Measurements from ENCODE around the gene CDRT4. TPM values are rescaled to one million over a fixed set of nuclear protein-coding genes. Genes with fewer than 3 reads are reported as not detected.

The CDRT4 gene
- total RNA-seq, 2 donors from 2014 or later = 12.8 to 16.2 TPM

DNA sequence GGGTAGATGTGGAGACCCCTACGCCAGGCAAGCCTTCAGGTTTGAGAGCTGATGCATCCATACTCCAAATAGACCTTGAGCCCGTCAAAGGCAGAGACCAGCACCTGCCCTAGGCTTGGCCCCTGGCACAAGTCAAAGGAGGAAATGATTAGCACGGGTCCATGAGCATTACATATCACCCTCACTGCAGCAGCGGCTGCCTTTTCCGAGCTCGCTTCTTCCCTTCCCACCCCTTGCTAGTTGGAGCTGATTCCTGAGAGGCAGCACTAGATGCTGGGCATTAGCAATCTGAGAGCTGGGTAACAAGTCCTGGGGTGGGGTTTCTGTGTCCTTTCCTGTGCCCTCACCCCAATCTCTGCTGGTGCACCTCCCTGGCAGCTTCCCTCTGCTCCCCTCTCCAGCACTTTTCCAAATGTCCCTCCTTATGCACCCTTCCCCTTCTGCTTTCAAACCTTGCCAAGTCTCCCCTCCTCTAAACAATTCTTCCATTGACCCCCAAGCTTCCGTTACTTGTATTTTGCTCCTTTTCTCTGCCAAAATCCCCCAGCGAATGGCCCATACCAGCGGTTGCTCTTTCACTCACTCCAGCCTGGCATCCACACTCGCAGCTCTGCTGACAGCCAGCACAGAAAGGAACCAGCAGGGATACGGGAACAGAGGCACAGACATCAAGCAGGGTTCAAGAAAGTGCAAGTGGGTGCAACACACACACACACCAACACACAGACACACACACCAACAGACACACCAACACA is 3.0 kb downstream of the CDRT4 start:
- H3K9me3 Mint-ChIP-seq = peaks cover 0 to 4% of the 10 kb centered on the region in 2 donors
- H3K4me1 Mint-ChIP-seq (ENCODE audit: low read depth) = no peaks in the 10 kb centered on the region
- no peak overlapping the region for H3K4me3 Mint-ChIP-seq
- no peak for DNase-seq
- peaks cover 0 to 2% of the 10 kb centered on the region in 2 donors for H3K36me3 Mint-ChIP-seq (ENCODE audit: insufficient read depth in 2 of 2)
- no peak overlapping the region for H3K27ac Mint-ChIP-seq
- ATAC-seq (replicated peaks in 1 of 2) = no peak
- H3K27me3 Mint-ChIP-seq (ENCODE audit: low read depth) = no peaks in the 10 kb centered on the region

GRCh38 chr17:15462976-15463772 is 4.2 kb downstream of the CDRT4 start:
- Mint-ChIP-seq H3K4me1 (ENCODE audit: low read depth) (no peaks in the 10 kb centered on the region), H3K9me3 (peaks cover 0 to 4% of the 10 kb centered on the region in 2 donors), H3K27ac (no peak overlapping the region), H3K27me3 (ENCODE audit: low read depth) (no peaks in the 10 kb centered on the region), H3K4me3 (no peak overlapping the region), H3K36me3 (ENCODE audit: insufficient read depth in 2 of 2) (peaks cover 0 to 2% of the 10 kb centered on the region in 2 donors)
- ATAC-seq (replicated peaks in 1 of 2) (no peak), DNase-seq (no peak)

GRCh38 chr17:15457723-15458094 is 9.7 kb downstream of the CDRT4 start:
- H3K4me1 Mint-ChIP-seq (ENCODE audit: low read depth) = no peaks in the 10 kb centered on the region

DNA sequence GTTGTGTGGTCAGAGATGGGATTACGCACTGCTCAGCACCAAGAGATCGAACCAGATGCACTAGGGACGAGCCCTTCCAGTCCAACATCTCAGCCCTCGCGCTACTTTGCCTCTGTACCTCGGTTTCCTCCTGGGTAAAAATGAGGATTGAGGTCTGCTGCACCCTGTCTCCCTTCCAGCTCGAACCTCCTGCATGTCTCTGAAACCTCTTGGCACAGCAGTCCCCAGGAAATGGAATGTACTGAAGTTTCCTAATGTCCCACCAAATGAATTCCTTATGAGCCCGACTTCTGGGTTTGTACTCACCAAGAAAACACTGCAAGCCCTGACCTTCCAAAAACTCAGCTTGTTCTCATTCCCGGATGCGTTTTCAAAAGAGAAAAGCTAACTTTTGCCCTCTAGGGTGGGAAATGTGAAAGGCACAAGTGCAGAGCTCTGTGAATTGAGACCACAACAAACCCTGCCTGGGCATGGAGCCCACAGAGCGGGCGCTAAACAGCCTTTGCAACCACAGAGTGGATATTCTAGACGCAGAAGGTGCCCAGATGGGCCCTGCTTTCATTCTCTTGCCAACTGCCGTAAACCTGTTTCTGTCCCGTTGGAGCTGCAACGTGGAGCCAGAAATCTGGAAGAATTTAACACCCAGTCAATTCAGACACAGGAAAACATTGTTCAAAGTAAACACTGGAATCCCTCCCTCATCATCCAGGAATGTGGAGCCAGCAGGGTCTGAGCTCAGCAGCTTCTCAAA is 10.3 kb downstream of the CDRT4 start:
- H3K4me3 Mint-ChIP-seq = no peak overlapping the region
- no peak for ATAC-seq (replicated peaks in 1 of 2)
- peaks cover 7 to 10% of the 10 kb centered on the region in 2 donors for H3K36me3 Mint-ChIP-seq (ENCODE audit: insufficient read depth in 2 of 2)
- H3K27me3 Mint-ChIP-seq (ENCODE audit: low read depth) = no peaks in the 10 kb centered on the region
- peaks cover 2 to 9% of the 10 kb centered on the region in 2 donors for H3K9me3 Mint-ChIP-seq
- DNase-seq = no peak
- H3K4me1 Mint-ChIP-seq (ENCODE audit: low read depth) = no peaks in the 10 kb centered on the region
- H3K27ac Mint-ChIP-seq = no peak overlapping the region

More at GRCh38 chr17:15457723-15458094, 9.7 kb downstream of the CDRT4 start:
- Mint-ChIP-seq H3K4me3 (no peak overlapping the region), H3K27ac (no peak overlapping the region), H3K27me3 (ENCODE audit: low read depth) (no peaks in the 10 kb centered on the region), H3K36me3 (ENCODE audit: insufficient read depth in 2 of 2) (peaks cover 7 to 10% of the 10 kb centered on the region in 2 donors), H3K9me3 (peaks cover 6 to 9% of the 10 kb centered on the region in 2 donors)
- ATAC-seq (replicated peaks in 1 of 2) = no peak
- DNase-seq = no peak

DNA sequence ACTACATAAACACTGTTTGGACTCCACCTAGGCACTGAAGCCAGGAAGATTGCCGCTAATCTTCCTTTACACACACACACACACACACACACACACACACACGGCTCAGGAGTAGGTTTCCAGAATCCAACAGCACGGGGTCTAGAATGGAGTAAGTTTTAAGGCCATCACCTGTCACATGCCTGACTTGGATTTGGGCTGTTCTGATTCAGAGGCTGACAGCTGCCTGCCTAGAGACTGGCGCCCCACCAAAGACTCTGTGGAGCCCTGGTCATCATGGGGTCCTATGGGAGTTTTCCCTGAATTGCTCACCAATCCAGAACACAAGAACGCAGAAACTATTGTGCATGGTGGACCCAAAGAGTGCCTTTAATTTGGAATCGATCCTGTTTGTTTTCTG is 10.9 kb downstream of the CDRT4 start:
- H3K36me3 Mint-ChIP-seq (ENCODE audit: insufficient read depth in 2 of 2) = peaks cover 7 to 10% of the 10 kb centered on the region in 2 donors
- no peak overlapping the region for H3K4me3 Mint-ChIP-seq
- DNase-seq (no peak), ATAC-seq (replicated peaks in 1 of 2) (no peak)
- no peaks in the 10 kb centered on the region for H3K4me1 Mint-ChIP-seq (ENCODE audit: low read depth)
- H3K27me3 Mint-ChIP-seq (ENCODE audit: low read depth) = no peaks in the 10 kb centered on the region
- no peak overlapping the region for H3K27ac Mint-ChIP-seq
- peaks cover 2 to 9% of the 10 kb centered on the region in 2 donors for H3K9me3 Mint-ChIP-seq

DNA sequence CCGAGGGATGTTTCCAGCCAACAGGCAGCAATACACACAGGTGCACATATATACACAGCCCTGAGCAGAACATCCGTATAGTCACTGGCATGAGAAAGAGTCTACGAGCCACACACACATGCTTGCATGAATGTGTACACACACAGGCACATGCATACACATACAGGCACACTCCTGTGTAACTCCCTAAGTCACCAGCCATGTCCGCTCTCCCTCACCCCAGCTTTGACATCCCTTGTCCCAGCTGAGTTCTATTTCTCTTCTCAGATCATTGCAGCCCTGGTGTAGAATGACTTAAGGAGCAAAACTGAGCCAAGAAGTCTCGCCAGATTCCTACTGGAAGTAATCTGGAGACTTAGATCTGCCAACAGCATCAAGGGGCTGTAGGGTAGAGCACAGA is 13.1 kb downstream of the CDRT4 start:
- Mint-ChIP-seq H3K27me3 (ENCODE audit: low read depth) (no peaks in the 10 kb centered on the region), H3K36me3 (ENCODE audit: insufficient read depth in 2 of 2) (peaks cover 7 to 8% of the 10 kb centered on the region in 2 donors), H3K4me1 (ENCODE audit: low read depth) (no peaks in the 10 kb centered on the region), H3K4me3 (no peak overlapping the region), H3K9me3 (peaks cover 2 to 9% of the 10 kb centered on the region in 2 donors), H3K27ac (no peak overlapping the region)
- DNase-seq (no peak), ATAC-seq (replicated peaks in 1 of 2) (no peak)

- Mint-ChIP-seq H3K27me3 (ENCODE audit: low read depth) (no peaks in the 10 kb centered on the region), H3K27ac (no peak overlapping the region), H3K9me3 (peaks cover 2 to 9% of the 10 kb centered on the region in 2 donors), H3K4me1 (ENCODE audit: low read depth) (no peaks in the 10 kb centered on the region), H3K36me3 (ENCODE audit: insufficient read depth in 2 of 2) (peaks cover 7 to 8% of the 10 kb centered on the region in 2 donors), H3K4me3 (no peak overlapping the region)
- no peak for DNase-seq
- ATAC-seq (replicated peaks in 1 of 2) = no peak
These were observed 13.6 kb downstream of the CDRT4 start for GRCh38 chr17:15453782-15454181.

GRCh38 chr17:15453246-15453645 is 14.2 kb downstream of the CDRT4 start:
- ATAC-seq (replicated peaks in 1 of 2) = no peak
- Mint-ChIP-seq H3K4me3 (no peak overlapping the region), H3K27ac (no peak overlapping the region), H3K9me3 (peaks cover 2 to 9% of the 10 kb centered on the region in 2 donors), H3K36me3 (ENCODE audit: insufficient read depth in 2 of 2) (peaks cover 7 to 8% of the 10 kb centered on the region in 2 donors), H3K27me3 (ENCODE audit: low read depth) (no peaks in the 10 kb centered on the region), H3K4me1 (ENCODE audit: low read depth) (no peaks in the 10 kb centered on the region)
- no peak for DNase-seq

- H3K36me3 Mint-ChIP-seq (ENCODE audit: insufficient read depth in 2 of 2) = peaks cover 7 to 8% of the 10 kb centered on the region in 2 donors
- H3K27ac Mint-ChIP-seq = no peak overlapping the region
- peaks cover 2 to 9% of the 10 kb centered on the region in 2 donors for H3K9me3 Mint-ChIP-seq
- ATAC-seq (replicated peaks in 1 of 2) (no peak), DNase-seq (no peak)
- no peaks in the 10 kb centered on the region for H3K4me1 Mint-ChIP-seq (ENCODE audit: low read depth)
- no peak overlapping the region for H3K4me3 Mint-ChIP-seq
- H3K27me3 Mint-ChIP-seq (ENCODE audit: low read depth) = no peaks in the 10 kb centered on the region
These were observed 14.7 kb downstream of the CDRT4 start for GRCh38 chr17:15452746-15453145.

DNA sequence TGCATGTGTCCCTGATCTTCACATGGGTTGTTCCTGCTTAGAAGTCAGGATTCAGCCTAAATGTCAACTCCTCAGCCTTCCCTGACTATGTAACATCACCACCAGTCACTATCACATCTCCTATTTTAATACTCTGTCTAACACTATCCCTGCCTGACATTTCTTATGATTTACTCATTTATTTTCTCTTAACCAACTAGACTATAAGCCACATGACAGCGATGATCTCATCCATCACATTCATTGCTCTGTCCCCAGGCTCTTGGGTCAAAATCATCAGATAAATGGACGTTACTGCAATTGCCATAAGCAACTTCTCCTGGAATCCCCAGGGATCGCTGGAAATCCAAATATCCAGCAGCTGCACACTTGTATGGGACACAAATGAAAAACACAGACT is 15.7 kb downstream of the CDRT4 start:
- no peak for ATAC-seq (replicated peaks in 1 of 2)
- no peak for DNase-seq
- no peak overlapping the region for H3K4me3 Mint-ChIP-seq
- H3K36me3 Mint-ChIP-seq (ENCODE audit: insufficient read depth in 2 of 2) = peaks cover 6% of the 10 kb centered on the region in 2 donors
- no peaks in the 10 kb centered on the region for H3K4me1 Mint-ChIP-seq (ENCODE audit: low read depth)
- H3K9me3 Mint-ChIP-seq = peaks cover 2 to 9% of the 10 kb centered on the region in 2 donors
- H3K27me3 Mint-ChIP-seq (ENCODE audit: low read depth) = no peaks in the 10 kb centered on the region
- H3K27ac Mint-ChIP-seq = no peak overlapping the region

DNA sequence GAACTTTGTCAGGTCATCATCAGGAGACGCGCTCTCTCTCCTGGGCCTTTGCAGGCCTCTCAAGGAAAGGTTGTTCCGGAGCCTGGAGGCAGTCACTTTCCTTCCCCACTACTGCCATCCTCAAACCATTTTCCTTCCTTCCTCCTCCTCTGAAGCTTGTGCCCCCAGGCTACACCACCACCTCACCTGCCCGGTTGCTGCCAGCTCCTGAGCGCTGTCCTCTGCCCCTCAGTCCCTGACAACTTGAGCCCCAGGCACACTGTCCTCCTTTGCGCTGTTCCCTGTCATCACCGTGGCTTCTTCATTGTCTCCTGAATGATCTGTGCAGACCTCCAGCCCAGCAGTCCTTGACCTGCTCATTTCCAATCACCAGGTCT is 18.9 kb downstream of the CDRT4 start:
- DNase-seq (no peak), ATAC-seq (replicated peaks in 1 of 2) (no peak)
- no peak overlapping the region for H3K4me3 Mint-ChIP-seq

GRCh38 chr17:15447928-15448579 is 19.4 kb downstream of the CDRT4 start:
- no peak overlapping the region for H3K27ac Mint-ChIP-seq
- DNase-seq (no peak), ATAC-seq (replicated peaks in 1 of 2) (no peak)
- H3K4me1 Mint-ChIP-seq (ENCODE audit: low read depth) = no peaks in the 10 kb centered on the region
- no peaks in the 10 kb centered on the region for H3K9me3 Mint-ChIP-seq
- H3K27me3 Mint-ChIP-seq (ENCODE audit: low read depth) = no peaks in the 10 kb centered on the region
- no peaks in the 10 kb centered on the region for H3K36me3 Mint-ChIP-seq (ENCODE audit: insufficient read depth in 2 of 2)
- no peak overlapping the region for H3K4me3 Mint-ChIP-seq

More for the DNA sequence above, 18.9 kb downstream of the CDRT4 start:
- Mint-ChIP-seq H3K27me3 (ENCODE audit: low read depth) (no peaks in the 10 kb centered on the region), H3K4me1 (ENCODE audit: low read depth) (no peaks in the 10 kb centered on the region), H3K36me3 (ENCODE audit: insufficient read depth in 2 of 2) (no peaks in the 10 kb centered on the region), H3K9me3 (no peaks in the 10 kb centered on the region), H3K27ac (no peak overlapping the region)
